HEK293 (cell line): ENCODE measurements around the gene PIP4K2B.

Experiments
- HOXC10 ChIP-seq: sonication (generic); formaldehyde crosslinking; IDR thresholded peaks from 2 replicates; pipeline ENCODE4 v1.8.1; 2023; ENCODE audit warnings: mild to moderate bottlenecking, missing genetic modification reagents
- KLF1 ChIP-seq: fragments of 450-650 bp; formaldehyde crosslinking; IDR thresholded peaks from 2 replicates; pipeline ENCODE4 v1.5.1; 2016; ENCODE audit warnings: missing biosample characterization, missing genetic modification characterization
- SALL2 ChIP-seq: fragments of 450-650 bp; formaldehyde crosslinking; IDR thresholded peaks from 2 replicates; pipeline ENCODE4 v1.5.0; 2017; ENCODE audit warnings: missing biosample characterization, mild to moderate bottlenecking, missing genetic modification characterization, borderline replicate concordance
- SP3 ChIP-seq: fragments of 450-650 bp; formaldehyde crosslinking; IDR thresholded peaks from 2 replicates; pipeline ENCODE4 v1.5.1; 2016; ENCODE audit warnings: missing biosample characterization, missing genetic modification characterization
- ZBTB21 ChIP-seq: fragments of 450-650 bp; formaldehyde crosslinking; IDR thresholded peaks from 2 replicates; pipeline ENCODE4 v1.5.1; 2017; ENCODE audit warnings: missing biosample characterization, missing genetic modification characterization
- ZEB2 ChIP-seq: fragments of 450-650 bp; formaldehyde crosslinking; IDR thresholded peaks from 2 replicates; pipeline ENCODE4 v1.5.1; 2016; ENCODE audit warnings: missing biosample characterization, missing genetic modification characterization
- ZNF133 ChIP-seq: fragments of 450-650 bp; formaldehyde crosslinking; IDR thresholded peaks from 2 replicates; pipeline ENCODE4 v1.5.1; 2016; ENCODE audit warnings: missing biosample characterization, missing genetic modification characterization
- ZNF423 ChIP-seq: fragments of 450-650 bp; formaldehyde crosslinking; IDR thresholded peaks from 2 replicates; pipeline ENCODE4 v1.5.1; 2016; ENCODE audit warnings: missing biosample characterization, missing genetic modification characterization
- ZNF501 ChIP-seq: fragments of 450-650 bp; formaldehyde crosslinking; IDR thresholded peaks from 2 replicates; pipeline ENCODE4 v1.5.1; 2016; ENCODE audit warnings: missing biosample characterization, missing genetic modification characterization
- ZNF558 ChIP-seq: fragments of 450-650 bp; formaldehyde crosslinking; IDR thresholded peaks from 2 replicates; pipeline ENCODE4 v1.5.1; 2016; ENCODE audit warnings: missing biosample characterization, missing genetic modification characterization
- ZNF585B ChIP-seq: fragments of 450-650 bp; formaldehyde crosslinking; IDR thresholded peaks from 2 replicates; pipeline ENCODE4 v1.5.1; 2016; ENCODE audit warnings: missing biosample characterization, missing genetic modification characterization
- ZNF626 ChIP-seq: fragments of 450-650 bp; sonication (Bioruptor Pico); formaldehyde crosslinking; IDR thresholded peaks from 2 replicates; pipeline ENCODE4 v1.5.1; 2018; ENCODE audit warnings: missing biosample characterization, missing genetic modification characterization, inconsistent platforms
- ZNF670 ChIP-seq: fragments of 450-650 bp; formaldehyde crosslinking; IDR thresholded peaks from 2 replicates; pipeline ENCODE4 v1.5.1; 2016; ENCODE audit warnings: missing biosample characterization, missing genetic modification characterization, low read depth
- ZNF677 ChIP-seq: fragments of 450-650 bp; IDR thresholded peaks from 2 replicates; pipeline ENCODE4 v1.5.0; 2018; ENCODE audit warnings: missing biosample characterization, mild to moderate bottlenecking, missing genetic modification characterization, moderate library complexity
- ZNF701 ChIP-seq: fragments of 450-650 bp; formaldehyde crosslinking; IDR thresholded peaks from 2 replicates; pipeline ENCODE4 v1.5.1; 2016; ENCODE audit warnings: missing biosample characterization, missing genetic modification characterization
- ZNF791 ChIP-seq: fragments of 450-650 bp; formaldehyde crosslinking; IDR thresholded peaks from 2 replicates; pipeline ENCODE4 v1.5.1; 2016; ENCODE audit warnings: missing biosample characterization, missing genetic modification characterization
- ZSCAN16 ChIP-seq: fragments of 450-650 bp; formaldehyde crosslinking; IDR thresholded peaks from 2 replicates; pipeline ENCODE4 v1.5.1; 2016; ENCODE audit warnings: missing biosample characterization, missing genetic modification characterization
- TF ChIP-seq, protein P1 (sequence below): fragments of 450-650 bp; formaldehyde crosslinking; IDR thresholded peaks from 2 replicates; pipeline ENCODE4 v1.5.1; 2016; ENCODE audit warnings: missing biosample characterization, missing genetic modification characterization
- TF ChIP-seq, protein P2 (sequence below): fragments of 450-650 bp; formaldehyde crosslinking; IDR thresholded peaks from 2 replicates; pipeline ENCODE4 v1.5.1; 2016; ENCODE audit warnings: missing biosample characterization, missing genetic modification characterization
- TF ChIP-seq, protein P3 (sequence below): fragments of 450-650 bp; formaldehyde crosslinking; IDR thresholded peaks from 2 replicates; pipeline ENCODE4 v1.5.1; 2017; ENCODE audit warnings: missing biosample characterization, missing genetic modification characterization
- TF ChIP-seq, protein P4 (sequence below): fragments of 450-650 bp; formaldehyde crosslinking; IDR thresholded peaks from 2 replicates; pipeline ENCODE4 v1.5.1; 2016; ENCODE audit warnings: missing biosample characterization, missing genetic modification characterization, borderline replicate concordance
- TF ChIP-seq, protein P5 (sequence below): fragments of 450-650 bp; formaldehyde crosslinking; conservative IDR thresholded peaks from 2 replicates; pipeline ENCODE4 v1.5.1; 2016; ENCODE audit warnings: low read depth, missing biosample characterization, missing genetic modification characterization
- TF ChIP-seq, protein P6 (sequence below): fragments of 450-650 bp; IDR thresholded peaks from 2 replicates; pipeline ENCODE4 v1.5.1; 2018; ENCODE audit warnings: missing biosample characterization, missing genetic modification characterization
- TF ChIP-seq, protein P7 (sequence below): fragments of 450-650 bp; formaldehyde crosslinking; IDR thresholded peaks from 2 replicates; pipeline ENCODE4 v1.5.1; 2016; ENCODE audit warnings: missing biosample characterization, missing genetic modification characterization

Gene PIP4K2B

DNA sequence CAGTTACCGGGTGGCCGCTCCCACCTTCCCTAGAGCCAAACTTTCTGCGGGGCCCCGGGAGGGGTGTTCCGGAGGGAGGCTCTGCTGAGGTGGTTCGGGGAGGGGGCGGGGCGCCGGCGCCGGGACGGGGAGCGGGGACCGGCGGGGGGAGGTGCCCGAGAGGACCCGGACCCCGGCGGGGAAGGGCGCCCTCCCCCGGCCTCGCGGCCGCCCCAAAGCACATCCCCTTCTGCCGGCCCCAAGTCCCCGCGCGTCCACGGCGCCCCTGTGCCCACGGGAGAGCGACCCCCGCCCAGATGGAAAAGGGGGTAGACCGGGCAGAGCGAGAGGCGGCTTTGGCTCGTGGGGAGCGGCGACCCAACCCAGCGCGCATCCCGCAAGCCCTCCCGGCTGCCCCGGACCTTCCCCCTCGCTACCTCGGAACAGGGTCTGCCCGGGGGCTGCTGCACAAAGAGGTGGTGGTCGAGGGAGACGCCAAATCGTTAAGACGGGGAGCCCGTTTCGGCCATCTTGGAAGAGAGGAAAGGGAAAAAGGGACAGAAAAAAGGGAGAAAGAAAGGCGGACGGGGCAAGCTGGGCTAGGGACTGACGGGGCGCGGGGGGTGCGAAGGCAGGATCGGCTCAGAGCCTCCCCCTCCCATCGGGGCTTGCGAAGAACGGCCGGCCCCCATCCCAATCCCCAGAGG lies 51.8 kb downstream of the PIP4K2B start (continued):
- TF ChIP-seq, protein P1, sequence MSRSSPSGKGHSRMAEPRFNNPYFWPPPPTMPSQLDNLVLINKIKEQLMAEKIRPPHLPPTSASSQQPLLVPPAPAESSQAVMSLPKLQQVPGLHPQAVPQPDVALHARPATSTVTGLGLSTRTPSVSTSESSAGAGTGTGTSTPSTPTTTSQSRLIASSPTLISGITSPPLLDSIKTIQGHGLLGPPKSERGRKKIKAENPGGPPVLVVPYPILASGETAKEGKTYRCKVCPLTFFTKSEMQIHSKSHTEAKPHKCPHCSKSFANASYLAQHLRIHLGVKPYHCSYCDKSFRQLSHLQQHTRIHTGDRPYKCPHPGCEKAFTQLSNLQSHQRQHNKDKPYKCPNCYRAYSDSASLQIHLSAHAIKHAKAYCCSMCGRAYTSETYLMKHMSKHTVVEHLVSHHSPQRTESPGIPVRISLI (tag by site-specific recombination): no peak
- TF ChIP-seq, protein P2, sequence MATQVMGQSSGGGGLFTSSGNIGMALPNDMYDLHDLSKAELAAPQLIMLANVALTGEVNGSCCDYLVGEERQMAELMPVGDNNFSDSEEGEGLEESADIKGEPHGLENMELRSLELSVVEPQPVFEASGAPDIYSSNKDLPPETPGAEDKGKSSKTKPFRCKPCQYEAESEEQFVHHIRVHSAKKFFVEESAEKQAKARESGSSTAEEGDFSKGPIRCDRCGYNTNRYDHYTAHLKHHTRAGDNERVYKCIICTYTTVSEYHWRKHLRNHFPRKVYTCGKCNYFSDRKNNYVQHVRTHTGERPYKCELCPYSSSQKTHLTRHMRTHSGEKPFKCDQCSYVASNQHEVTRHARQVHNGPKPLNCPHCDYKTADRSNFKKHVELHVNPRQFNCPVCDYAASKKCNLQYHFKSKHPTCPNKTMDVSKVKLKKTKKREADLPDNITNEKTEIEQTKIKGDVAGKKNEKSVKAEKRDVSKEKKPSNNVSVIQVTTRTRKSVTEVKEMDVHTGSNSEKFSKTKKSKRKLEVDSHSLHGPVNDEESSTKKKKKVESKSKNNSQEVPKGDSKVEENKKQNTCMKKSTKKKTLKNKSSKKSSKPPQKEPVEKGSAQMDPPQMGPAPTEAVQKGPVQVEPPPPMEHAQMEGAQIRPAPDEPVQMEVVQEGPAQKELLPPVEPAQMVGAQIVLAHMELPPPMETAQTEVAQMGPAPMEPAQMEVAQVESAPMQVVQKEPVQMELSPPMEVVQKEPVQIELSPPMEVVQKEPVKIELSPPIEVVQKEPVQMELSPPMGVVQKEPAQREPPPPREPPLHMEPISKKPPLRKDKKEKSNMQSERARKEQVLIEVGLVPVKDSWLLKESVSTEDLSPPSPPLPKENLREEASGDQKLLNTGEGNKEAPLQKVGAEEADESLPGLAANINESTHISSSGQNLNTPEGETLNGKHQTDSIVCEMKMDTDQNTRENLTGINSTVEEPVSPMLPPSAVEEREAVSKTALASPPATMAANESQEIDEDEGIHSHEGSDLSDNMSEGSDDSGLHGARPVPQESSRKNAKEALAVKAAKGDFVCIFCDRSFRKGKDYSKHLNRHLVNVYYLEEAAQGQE (tag by site-specific recombination): no peak; the same call in 1 of the 2 replicates
- TF ChIP-seq, protein P3, sequence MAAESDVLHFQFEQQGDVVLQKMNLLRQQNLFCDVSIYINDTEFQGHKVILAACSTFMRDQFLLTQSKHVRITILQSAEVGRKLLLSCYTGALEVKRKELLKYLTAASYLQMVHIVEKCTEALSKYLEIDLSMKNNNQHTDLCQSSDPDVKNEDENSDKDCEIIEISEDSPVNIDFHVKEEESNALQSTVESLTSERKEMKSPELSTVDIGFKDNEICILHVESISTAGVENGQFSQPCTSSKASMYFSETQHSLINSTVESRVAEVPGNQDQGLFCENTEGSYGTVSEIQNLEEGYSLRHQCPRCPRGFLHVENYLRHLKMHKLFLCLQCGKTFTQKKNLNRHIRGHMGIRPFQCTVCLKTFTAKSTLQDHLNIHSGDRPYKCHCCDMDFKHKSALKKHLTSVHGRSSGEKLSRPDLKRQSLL (tag by site-specific recombination): no peak
- TF ChIP-seq ZNF501 (tag by site-specific recombination) (peak; percentile 71), ZSCAN16 (no peak), KLF1 (tag by site-specific recombination) (no peak; the same call in 1 of the 2 replicates), ZNF585B (tag by site-specific recombination) (no peak), ZNF670 (no peak), ZNF558 (tag by site-specific recombination) (no peak), ZNF791 (tag by site-specific recombination) (no peak), ZNF626 (tag by site-specific recombination) (no peak), SALL2 (no peak), HOXC10 (CRISPR knock-in tag) (no peak), ZNF677 (tag by site-specific recombination) (no peak), ZNF423 (tag by site-specific recombination) (peak; percentile 56; the same call in 1 of the 2 replicates), ZBTB21 (tag by site-specific recombination) (no peak), ZEB2 (tag by site-specific recombination) (peak; percentile 43), SP3 (tag by site-specific recombination) (no peak; the same call in none of the 2 replicates), ZNF701 (tag by site-specific recombination) (no peak), ZNF133 (tag by site-specific recombination) (no peak)
- TF ChIP-seq, protein P4, sequence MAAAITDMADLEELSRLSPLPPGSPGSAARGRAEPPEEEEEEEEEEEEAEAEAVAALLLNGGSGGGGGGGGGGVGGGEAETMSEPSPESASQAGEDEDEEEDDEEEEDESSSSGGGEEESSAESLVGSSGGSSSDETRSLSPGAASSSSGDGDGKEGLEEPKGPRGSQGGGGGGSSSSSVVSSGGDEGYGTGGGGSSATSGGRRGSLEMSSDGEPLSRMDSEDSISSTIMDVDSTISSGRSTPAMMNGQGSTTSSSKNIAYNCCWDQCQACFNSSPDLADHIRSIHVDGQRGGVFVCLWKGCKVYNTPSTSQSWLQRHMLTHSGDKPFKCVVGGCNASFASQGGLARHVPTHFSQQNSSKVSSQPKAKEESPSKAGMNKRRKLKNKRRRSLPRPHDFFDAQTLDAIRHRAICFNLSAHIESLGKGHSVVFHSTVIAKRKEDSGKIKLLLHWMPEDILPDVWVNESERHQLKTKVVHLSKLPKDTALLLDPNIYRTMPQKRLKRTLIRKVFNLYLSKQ (tag by site-specific recombination): no peak
- TF ChIP-seq, protein P5, sequence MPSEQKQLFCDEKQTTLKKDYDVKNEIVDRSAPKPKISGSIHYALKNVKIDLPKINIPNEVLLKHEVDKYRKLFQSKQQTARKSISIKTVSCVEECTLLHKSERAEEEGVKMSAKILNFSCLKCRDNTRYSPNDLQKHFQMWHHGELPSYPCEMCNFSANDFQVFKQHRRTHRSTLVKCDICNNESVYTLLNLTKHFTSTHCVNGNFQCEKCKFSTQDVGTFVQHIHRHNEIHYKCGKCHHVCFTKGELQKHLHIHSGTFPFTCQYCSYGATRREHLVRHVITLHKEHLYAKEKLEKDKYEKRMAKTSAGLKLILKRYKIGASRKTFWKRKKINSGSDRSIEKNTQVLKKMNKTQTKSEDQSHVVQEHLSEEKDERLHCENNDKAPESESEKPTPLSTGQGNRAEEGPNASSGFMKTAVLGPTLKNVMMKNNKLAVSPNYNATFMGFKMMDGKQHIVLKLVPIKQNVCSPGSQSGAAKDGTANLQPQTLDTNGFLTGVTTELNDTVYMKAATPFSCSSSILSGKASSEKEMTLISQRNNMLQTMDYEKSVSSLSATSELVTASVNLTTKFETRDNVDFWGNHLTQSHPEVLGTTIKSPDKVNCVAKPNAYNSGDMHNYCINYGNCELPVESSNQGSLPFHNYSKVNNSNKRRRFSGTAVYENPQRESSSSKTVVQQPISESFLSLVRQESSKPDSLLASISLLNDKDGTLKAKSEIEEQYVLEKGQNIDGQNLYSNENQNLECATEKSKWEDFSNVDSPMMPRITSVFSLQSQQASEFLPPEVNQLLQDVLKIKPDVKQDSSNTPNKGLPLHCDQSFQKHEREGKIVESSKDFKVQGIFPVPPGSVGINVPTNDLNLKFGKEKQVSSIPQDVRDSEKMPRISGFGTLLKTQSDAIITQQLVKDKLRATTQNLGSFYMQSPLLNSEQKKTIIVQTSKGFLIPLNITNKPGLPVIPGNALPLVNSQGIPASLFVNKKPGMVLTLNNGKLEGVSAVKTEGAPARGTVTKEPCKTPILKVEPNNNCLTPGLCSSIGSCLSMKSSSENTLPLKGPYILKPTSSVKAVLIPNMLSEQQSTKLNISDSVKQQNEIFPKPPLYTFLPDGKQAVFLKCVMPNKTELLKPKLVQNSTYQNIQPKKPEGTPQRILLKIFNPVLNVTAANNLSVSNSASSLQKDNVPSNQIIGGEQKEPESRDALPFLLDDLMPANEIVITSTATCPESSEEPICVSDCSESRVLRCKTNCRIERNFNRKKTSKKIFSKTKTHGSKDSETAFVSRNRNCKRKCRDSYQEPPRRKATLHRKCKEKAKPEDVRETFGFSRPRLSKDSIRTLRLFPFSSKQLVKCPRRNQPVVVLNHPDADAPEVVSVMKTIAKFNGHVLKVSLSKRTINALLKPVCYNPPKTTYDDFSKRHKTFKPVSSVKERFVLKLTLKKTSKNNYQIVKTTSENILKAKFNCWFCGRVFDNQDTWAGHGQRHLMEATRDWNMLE (tag by site-specific recombination): no peak
- TF ChIP-seq, protein P6, sequence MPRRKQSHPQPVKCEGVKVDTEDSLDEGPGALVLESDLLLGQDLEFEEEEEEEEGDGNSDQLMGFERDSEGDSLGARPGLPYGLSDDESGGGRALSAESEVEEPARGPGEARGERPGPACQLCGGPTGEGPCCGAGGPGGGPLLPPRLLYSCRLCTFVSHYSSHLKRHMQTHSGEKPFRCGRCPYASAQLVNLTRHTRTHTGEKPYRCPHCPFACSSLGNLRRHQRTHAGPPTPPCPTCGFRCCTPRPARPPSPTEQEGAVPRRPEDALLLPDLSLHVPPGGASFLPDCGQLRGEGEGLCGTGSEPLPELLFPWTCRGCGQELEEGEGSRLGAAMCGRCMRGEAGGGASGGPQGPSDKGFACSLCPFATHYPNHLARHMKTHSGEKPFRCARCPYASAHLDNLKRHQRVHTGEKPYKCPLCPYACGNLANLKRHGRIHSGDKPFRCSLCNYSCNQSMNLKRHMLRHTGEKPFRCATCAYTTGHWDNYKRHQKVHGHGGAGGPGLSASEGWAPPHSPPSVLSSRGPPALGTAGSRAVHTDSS (tag by site-specific recombination): no peak
- TF ChIP-seq, protein P7, sequence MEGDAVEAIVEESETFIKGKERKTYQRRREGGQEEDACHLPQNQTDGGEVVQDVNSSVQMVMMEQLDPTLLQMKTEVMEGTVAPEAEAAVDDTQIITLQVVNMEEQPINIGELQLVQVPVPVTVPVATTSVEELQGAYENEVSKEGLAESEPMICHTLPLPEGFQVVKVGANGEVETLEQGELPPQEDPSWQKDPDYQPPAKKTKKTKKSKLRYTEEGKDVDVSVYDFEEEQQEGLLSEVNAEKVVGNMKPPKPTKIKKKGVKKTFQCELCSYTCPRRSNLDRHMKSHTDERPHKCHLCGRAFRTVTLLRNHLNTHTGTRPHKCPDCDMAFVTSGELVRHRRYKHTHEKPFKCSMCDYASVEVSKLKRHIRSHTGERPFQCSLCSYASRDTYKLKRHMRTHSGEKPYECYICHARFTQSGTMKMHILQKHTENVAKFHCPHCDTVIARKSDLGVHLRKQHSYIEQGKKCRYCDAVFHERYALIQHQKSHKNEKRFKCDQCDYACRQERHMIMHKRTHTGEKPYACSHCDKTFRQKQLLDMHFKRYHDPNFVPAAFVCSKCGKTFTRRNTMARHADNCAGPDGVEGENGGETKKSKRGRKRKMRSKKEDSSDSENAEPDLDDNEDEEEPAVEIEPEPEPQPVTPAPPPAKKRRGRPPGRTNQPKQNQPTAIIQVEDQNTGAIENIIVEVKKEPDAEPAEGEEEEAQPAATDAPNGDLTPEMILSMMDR: peak; percentile 77
